Activated CD8-positive, alpha-beta memory T cell treated with anti-CD3 and anti-CD28 coated beads for 48 hours (primary cell): Measurements from ENCODE around the gene NCKAP5L.

Experiments used
- DNase-seq, 3 experiments: peaks; one replicate each; pipeline ENCODE4 v3.0.0-alpha.2; 2020; ENCODE audit warnings: low read depth in 2 of 3, low spot score in 2 of 3

The NCKAP5L gene

GRCh38 chr12:49741882-49742620, 86.2 kb downstream of the NCKAP5L start:
- DNase-seq: peak; percentile 63 to 79 (median 73)
